DND-41 (cell line): ENCODE measurements around the gene CALCA.

Experiments used
- CTCF ChIP-seq: IDR thresholded peaks from 2 replicates; pipeline ENCODE4 v1.5.1; 2012; ENCODE audit warnings: borderline replicate concordance, low read length, moderate library complexity, mild to moderate bottlenecking; ENCODE audit not compliant: poor library complexity, severe bottlenecking; ENCODE audit errors: extremely low read depth
- EZH2 ChIP-seq: IDR thresholded peaks from 3 replicates; pipeline ENCODE4 v1.6.1; 2012; ENCODE audit warnings: borderline replicate concordance, low read depth, mild to moderate bottlenecking, moderate library complexity, low read length, inconsistent platforms; ENCODE audit not compliant: severe bottlenecking

DNA sequence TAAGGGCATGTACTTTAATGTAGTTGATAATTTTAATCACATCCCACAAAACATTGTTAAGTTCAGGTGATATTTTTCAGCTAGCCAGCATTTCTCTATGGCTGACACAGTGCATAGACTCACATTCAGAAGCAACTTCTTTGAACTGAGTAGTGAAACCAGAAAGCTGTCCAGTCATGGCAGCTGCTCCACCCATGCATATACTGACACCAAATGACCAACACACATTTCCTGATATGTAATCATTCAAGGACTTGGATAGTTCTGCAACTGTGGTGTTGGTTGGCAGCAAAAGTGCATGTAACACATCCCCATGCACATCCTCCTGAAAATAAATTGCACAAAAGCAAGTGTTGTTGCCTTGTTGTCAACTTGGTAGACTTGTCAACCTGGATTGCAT, 39.7 kb downstream of the CALCA start:
- TF ChIP-seq CTCF (no peak), EZH2 (no peak)
